ENCODE results near the gene HTR3D. TPM values are rescaled to one million over a fixed set of nuclear protein-coding genes. Genes with fewer than 3 reads are reported as not detected.

The HTR3D gene
- total RNA-seq, 1 experiment from 2014 or later, result not detected

DNA sequence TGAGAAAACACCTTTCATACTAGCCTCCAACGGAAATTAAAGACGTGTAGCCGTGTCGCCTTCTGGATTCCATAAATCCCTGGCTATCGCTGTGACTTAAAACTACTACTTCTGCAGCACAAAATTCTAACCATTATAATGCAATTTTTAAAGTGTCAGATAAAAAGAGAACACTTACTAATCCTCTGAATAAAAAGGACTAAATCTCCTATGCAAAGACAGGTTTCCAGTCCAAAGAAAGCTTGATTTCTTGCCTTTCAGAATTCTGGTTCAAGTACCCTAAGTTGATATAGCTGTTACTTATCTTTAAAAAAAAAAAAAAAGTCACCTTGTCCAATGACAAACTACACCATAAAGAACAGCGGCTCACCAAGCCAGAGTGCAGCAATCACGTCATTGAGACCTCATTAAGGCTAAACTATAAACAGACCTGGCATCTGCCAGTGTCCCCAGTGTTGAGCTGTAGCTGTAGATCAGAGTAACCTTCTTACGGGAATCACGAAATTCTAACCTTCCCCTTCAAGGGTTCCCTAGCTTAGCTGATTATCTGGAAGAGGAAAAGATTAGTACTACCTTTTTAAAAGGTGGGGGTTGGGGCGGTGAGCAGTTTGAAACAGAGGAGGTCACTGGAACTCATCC is 16.0 kb upstream of the HTR3D start:
- H3K9ac ChIP-seq (ENCODE audit: low read length), result no peak overlapping the region
- H3K9me3 ChIP-seq (ENCODE audit: control insufficient read depth in 1 of 2, insufficient read depth in 1 of 2, low read depth in 1 of 2, low read length in 2 of 2), result no peaks in the 10 kb centered on the region
- no peaks in the 10 kb centered on the region for H4K20me1 ChIP-seq (ENCODE audit: insufficient read depth)
- intact Hi-C loops (cut with micrococcal nuclease), result loop anchor here (10.0 kb wide), 1 partner anchor 269 kb away; no protein-coding TSS in a partner anchor
- no peak for TF ChIP-seq POLR2A (IDR thresholded peaks at IDR 0.05; ENCODE audit: borderline replicate concordance, extremely low read depth, insufficient read depth, insufficient read length)
- no peak for TF ChIP-seq CBX3 (IDR thresholded peaks at IDR 0.05; ENCODE audit: low read depth)
- TF ChIP-seq, protein P1, sequence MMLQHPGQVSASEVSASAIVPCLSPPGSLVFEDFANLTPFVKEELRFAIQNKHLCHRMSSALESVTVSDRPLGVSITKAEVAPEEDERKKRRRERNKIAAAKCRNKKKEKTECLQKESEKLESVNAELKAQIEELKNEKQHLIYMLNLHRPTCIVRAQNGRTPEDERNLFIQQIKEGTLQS (IDR thresholded peaks at IDR 0.05), result no peak
- no peak for TF ChIP-seq JUND (IDR thresholded peaks at IDR 0.05)
- no peak for TF ChIP-seq SIN3A (IDR thresholded peaks at IDR 0.05; ENCODE audit: low read depth)
- TF ChIP-seq FOSL1 (IDR thresholded peaks at IDR 0.05; ENCODE audit: low read depth), result no peak
- no peak for TF ChIP-seq RAD21 (IDR thresholded peaks at IDR 0.05; ENCODE audit: low read depth)
- no peak for TF ChIP-seq YY1 (IDR thresholded peaks at IDR 0.05; ENCODE audit: extremely low read depth, insufficient replicate concordance, low read depth, low read length)
- no peak for TF ChIP-seq POLR2AphosphoS5 (IDR thresholded peaks at IDR 0.05; ENCODE audit: low read depth, low read length)
- TF ChIP-seq ZBTB33 (IDR thresholded peaks at IDR 0.05; ENCODE audit: extremely low read depth, insufficient replicate concordance, low read length), result no peak
- TF ChIP-seq SP1 (IDR thresholded peaks at IDR 0.05; ENCODE audit: low read depth), result no peak
- no peak for TF ChIP-seq REST (IDR thresholded peaks at IDR 0.05; ENCODE audit: low read depth)
- TF ChIP-seq ZFX (IDR thresholded peaks at IDR 0.05), result no peak
- no peak for DNase-seq (ENCODE audit: low read depth, low spot score)
- POLR2A ChIA-PET, result no interaction called here
- H2AFZ ChIP-seq (ENCODE audit: low read depth, low read length, poor library complexity, severe bottlenecking), result no peak overlapping the region
- RAD21 ChIA-PET (ENCODE audit: low non-redundant PET in 1 of 2, low total read pairs in 2 of 2, uncharacterized antibody in 2 of 2, unreplicated experiment in 2 of 2), result no interaction called here
- no peak overlapping the region for H3K4me2 ChIP-seq (ENCODE audit: low read length)
- H3K4me3 ChIP-seq (replicated peaks in 1 of 2; ENCODE audit: low read depth in 1 of 2, low read length in 2 of 2), result no peak overlapping the region
- no peak overlapping the region for H3K27ac ChIP-seq (ENCODE audit: low read depth, low read length)
- no TSS peak for BruUV-seq (replicated peaks)
- H3K4me1 ChIP-seq (ENCODE audit: control insufficient read depth in 1 of 2, insufficient read depth in 2 of 2, low read length in 2 of 2), result peaks cover 4 to 13% of the 10 kb centered on the region in 2 experiments; a peak in 3 of 4 replicates
- no peaks in the 10 kb centered on the region for H3K36me3 ChIP-seq (ENCODE audit: control insufficient read depth in 1 of 2, insufficient read depth in 2 of 2, low read length in 2 of 2)
- CTCF ChIA-PET, result interaction anchor here (1.0 to 2.0 kb wide), 4 partner anchors 10 to 274 kb away, joined by 3 to 5 read pairs (median 4); no protein-coding TSS in a partner anchor
- ATAC-seq, result no peak
- H3K9me2 ChIP-seq (ENCODE audit: insufficient read depth), result no peaks in the 10 kb centered on the region
- no peaks in the 10 kb centered on the region for H3K27me3 ChIP-seq (ENCODE audit: insufficient read depth, low read length)
- H3K79me2 ChIP-seq (ENCODE audit: insufficient read depth, low read length), result no peaks in the 10 kb centered on the region; the same call in 1 of the 2 replicates

Data from HCT116 (cell line).